Measurements from ENCODE around the gene XYLT1.

Gene XYLT1

GRCh38 chr16:17238285-17239028 lies 232.3 kb downstream of the XYLT1 start:
- TF ChIP-seq TCF12 (IDR thresholded peaks at IDR 0.05; ENCODE audit: low read depth), result no peak
- TF ChIP-seq CEBPB (IDR thresholded peaks at IDR 0.05), result no peak
- no peak for TF ChIP-seq TAF1 (IDR thresholded peaks at IDR 0.05; ENCODE audit: low read depth)
- TF ChIP-seq RAD21 (IDR thresholded peaks at IDR 0.05; ENCODE audit: low read depth), result no peak
- no peak for TF ChIP-seq ZBTB7A (IDR thresholded peaks at IDR 0.05; ENCODE audit: low read depth)
- TF ChIP-seq EGR1 (IDR thresholded peaks at IDR 0.05), result no peak

- no peak for TF ChIP-seq EGR1 (IDR thresholded peaks at IDR 0.05)
- no peak for TF ChIP-seq TCF12 (IDR thresholded peaks at IDR 0.05; ENCODE audit: low read depth)
- TF ChIP-seq TAF1 (IDR thresholded peaks at IDR 0.05; ENCODE audit: low read depth), result no peak
- TF ChIP-seq TEAD4 (IDR thresholded peaks at IDR 0.05), result no peak
- TF ChIP-seq ZBTB7A (IDR thresholded peaks at IDR 0.05; ENCODE audit: low read depth), result no peak
- no peak for TF ChIP-seq REST (IDR thresholded peaks at IDR 0.05; ENCODE audit: low read depth)
- TF ChIP-seq USF1 (IDR thresholded peaks at IDR 0.05), result no peak
- no peak for TF ChIP-seq MAX (IDR thresholded peaks at IDR 0.05)
- TF ChIP-seq EP300 (IDR thresholded peaks at IDR 0.05; ENCODE audit: borderline replicate concordance), result no peak
Measured at GRCh38 chr16:17237350-17237944, 233.3 kb downstream of the XYLT1 start.

- no peak for TF ChIP-seq TEAD4 (IDR thresholded peaks at IDR 0.05)
Measured at GRCh38 chr16:17235147-17235815, 235.5 kb downstream of the XYLT1 start.

- TF ChIP-seq TAF1 (IDR thresholded peaks at IDR 0.05; ENCODE audit: low read depth) (no peak), CREB1 (IDR thresholded peaks at IDR 0.05; ENCODE audit: low read depth) (no peak), EGR1 (IDR thresholded peaks at IDR 0.05) (no peak), TCF12 (IDR thresholded peaks at IDR 0.05; ENCODE audit: low read depth) (no peak), REST (IDR thresholded peaks at IDR 0.05; ENCODE audit: low read depth) (no peak), EP300 (IDR thresholded peaks at IDR 0.05; ENCODE audit: borderline replicate concordance) (no peak)
Measured at GRCh38 chr16:17233318-17234002, 237.3 kb downstream of the XYLT1 start.

- TF ChIP-seq RAD21 (IDR thresholded peaks at IDR 0.05; ENCODE audit: low read depth) (no peak), YY1 (IDR thresholded peaks at IDR 0.05; ENCODE audit: low read depth) (no peak), EP300 (IDR thresholded peaks at IDR 0.05; ENCODE audit: borderline replicate concordance) (no peak), TCF12 (IDR thresholded peaks at IDR 0.05; ENCODE audit: low read depth) (no peak), TEAD4 (IDR thresholded peaks at IDR 0.05) (no peak), TAF1 (IDR thresholded peaks at IDR 0.05; ENCODE audit: low read depth) (no peak), EGR1 (IDR thresholded peaks at IDR 0.05) (no peak), ZBTB7A (IDR thresholded peaks at IDR 0.05; ENCODE audit: low read depth) (no peak), USF1 (IDR thresholded peaks at IDR 0.05) (no peak), MAX (IDR thresholded peaks at IDR 0.05) (no peak)
Measured at GRCh38 chr16:17232487-17232886, 238.3 kb downstream of the XYLT1 start.

- TF ChIP-seq USF1 (IDR thresholded peaks at IDR 0.05) (no peak), NFIC (IDR thresholded peaks at IDR 0.05) (no peak), TCF12 (IDR thresholded peaks at IDR 0.05; ENCODE audit: low read depth) (no peak), YY1 (IDR thresholded peaks at IDR 0.05; ENCODE audit: low read depth) (no peak), CREB1 (IDR thresholded peaks at IDR 0.05; ENCODE audit: low read depth) (no peak), FOXM1 (IDR thresholded peaks at IDR 0.05; ENCODE audit: borderline replicate concordance, low read depth) (no peak), MAX (IDR thresholded peaks at IDR 0.05) (no peak), RAD21 (IDR thresholded peaks at IDR 0.05; ENCODE audit: low read depth) (no peak)
Measured at GRCh38 chr16:17231972-17232371, 238.8 kb downstream of the XYLT1 start.

Data from Ishikawa (cell line).